Hepatocyte (in vitro differentiated cells): ENCODE results near the gene SGF29. TPM values are rescaled to one million over a fixed set of nuclear protein-coding genes. Genes with fewer than 3 reads are reported as not detected.

Experiments used
- DNase-seq: peaks from one replicate; pipeline ENCODE4 v3.0.0-alpha.2; 2016; ENCODE audit warnings: low spot score
- H2AFZ ChIP-seq: fragments of 200-600 bp; sonication (generic); 2 replicates; pipeline ENCODE4 v1.6.0; 2016; ENCODE audit warnings: antibody characterized with exemption, mild to moderate bottlenecking
- H3K27ac ChIP-seq: fragments of 200-600 bp; sonication (generic); 2 replicates; pipeline ENCODE4 v1.5.1; 2016; ENCODE audit warnings: mild to moderate bottlenecking
- H3K27me3 ChIP-seq: fragments of 200-600 bp; sonication (generic); 2 replicates; pipeline ENCODE4 v1.6.1; 2016
- H3K36me3 ChIP-seq: fragments of 200-600 bp; sonication (generic); replicated peaks from 2 replicates; pipeline ENCODE4 v1.5.1; 2016; ENCODE audit warnings: low read depth; ENCODE audit not compliant: insufficient read depth
- H3K4me1 ChIP-seq: fragments of 200-600 bp; sonication (generic); 2 replicates; pipeline ENCODE4 v1.5.1; 2016; ENCODE audit warnings: mild to moderate bottlenecking, moderate library complexity; ENCODE audit not compliant: insufficient read depth
- H3K4me2 ChIP-seq: fragments of 200-600 bp; sonication (generic); 2 replicates; pipeline ENCODE4 v1.6.0; 2016
- H3K4me3 ChIP-seq: fragments of 200-600 bp; sonication (generic); 2 replicates; pipeline ENCODE4 v1.5.1; 2016; ENCODE audit warnings: mild to moderate bottlenecking
- H3K79me2 ChIP-seq: fragments of 200-600 bp; sonication (generic); 2 replicates; pipeline ENCODE4 v1.6.0; 2017; ENCODE audit warnings: mild to moderate bottlenecking
- H3K9me2 ChIP-seq: fragments of 200-600 bp; sonication (generic); replicated peaks from 2 replicates; pipeline ENCODE4 v1.6.0; 2017; ENCODE audit warnings: mild to moderate bottlenecking; ENCODE audit not compliant: insufficient read depth
- H3K9me3 ChIP-seq: fragments of 200-600 bp; sonication (generic); 2 replicates; pipeline ENCODE4 v1.5.1; 2016; ENCODE audit warnings: low read depth, mild to moderate bottlenecking
- H4K20me1 ChIP-seq: fragments of 200-600 bp; sonication (generic); 2 replicates; pipeline ENCODE4 v1.6.0; 2016; ENCODE audit warnings: mild to moderate bottlenecking; ENCODE audit not compliant: insufficient read depth, poor library complexity, severe bottlenecking
- EZH2 ChIP-seq: fragments of 200-600 bp; sonication (generic); IDR thresholded peaks from 2 replicates; pipeline ENCODE4 v1.6.1; 2016; ENCODE audit warnings: antibody characterized with exemption, mild to moderate bottlenecking, borderline replicate concordance
- EZH2phosphoT487 ChIP-seq: fragments of 200-600 bp; sonication (generic); IDR thresholded peaks from one replicate; pipeline ENCODE4 v1.6.1; 2018; ENCODE audit warnings: antibody characterized with exemption, mild to moderate bottlenecking, low read depth, moderate library complexity; ENCODE audit not compliant: unreplicated experiment, severe bottlenecking
- WGBS: methylation state at CpG from one replicate; pipeline ENCODE4 v1.1.6; 2016; ENCODE audit warnings: low lambda C conversion rate; ENCODE audit errors: missing lambda C conversion rate; 5-methylcytosine and 5-hydroxymethylcytosine counted together
- polyA plus RNA-seq: library from polyadenylated mRNA; unstranded; fragments of >200 nt; fragmentation: Nextera tagmentation; extraction: Ambion mirVana; gene quantifications from 2 replicates; pipeline ENCODE4 v1.2.1, GENCODE V29; 2016
- total RNA-seq: library from RNA; depleted of rRNA; stranded (reverse); fragments of >200 nt; gene quantifications from 2 replicates; pipeline ENCODE4 v1.2.3, GENCODE V29; 2014
- TF ChIP-seq, protein P1 (sequence below): fragments of 200-600 bp; sonication (generic); IDR thresholded peaks from 2 replicates; pipeline ENCODE4 v1.5.1; 2016; ENCODE audit warnings: antibody characterized with exemption, mild to moderate bottlenecking; ENCODE audit not compliant: poor library complexity

Gene SGF29
- total and polyA plus RNA-seq, 2 experiments from 2014 or later: 12.7 to 14.1 TPM

GRCh38 chr16:28528463-28528867, 25.3 kb upstream of the SGF29 start:
- no peaks in the 10 kb centered on the region for H3K27me3 ChIP-seq
- H2AFZ ChIP-seq: no peak overlapping the region
- H3K4me2 ChIP-seq: no peak overlapping the region
- no peaks in the 10 kb centered on the region for H4K20me1 ChIP-seq
- 65% methylated on average over 5 of the region's 5 CpGs for WGBS
- peak overlapping the region; percentile 87 for H3K27ac ChIP-seq
- H3K79me2 ChIP-seq: no peaks in the 10 kb centered on the region
- peak; percentile 52 for DNase-seq
- peaks cover 6% of the 10 kb centered on the region for H3K4me1 ChIP-seq
- H3K9me3 ChIP-seq: no peaks in the 10 kb centered on the region
- H3K9me2 ChIP-seq: no peaks in the 10 kb centered on the region
- no peak for TF ChIP-seq EZH2
- TF ChIP-seq EZH2phosphoT487: no peak
- TF ChIP-seq, protein P1, sequence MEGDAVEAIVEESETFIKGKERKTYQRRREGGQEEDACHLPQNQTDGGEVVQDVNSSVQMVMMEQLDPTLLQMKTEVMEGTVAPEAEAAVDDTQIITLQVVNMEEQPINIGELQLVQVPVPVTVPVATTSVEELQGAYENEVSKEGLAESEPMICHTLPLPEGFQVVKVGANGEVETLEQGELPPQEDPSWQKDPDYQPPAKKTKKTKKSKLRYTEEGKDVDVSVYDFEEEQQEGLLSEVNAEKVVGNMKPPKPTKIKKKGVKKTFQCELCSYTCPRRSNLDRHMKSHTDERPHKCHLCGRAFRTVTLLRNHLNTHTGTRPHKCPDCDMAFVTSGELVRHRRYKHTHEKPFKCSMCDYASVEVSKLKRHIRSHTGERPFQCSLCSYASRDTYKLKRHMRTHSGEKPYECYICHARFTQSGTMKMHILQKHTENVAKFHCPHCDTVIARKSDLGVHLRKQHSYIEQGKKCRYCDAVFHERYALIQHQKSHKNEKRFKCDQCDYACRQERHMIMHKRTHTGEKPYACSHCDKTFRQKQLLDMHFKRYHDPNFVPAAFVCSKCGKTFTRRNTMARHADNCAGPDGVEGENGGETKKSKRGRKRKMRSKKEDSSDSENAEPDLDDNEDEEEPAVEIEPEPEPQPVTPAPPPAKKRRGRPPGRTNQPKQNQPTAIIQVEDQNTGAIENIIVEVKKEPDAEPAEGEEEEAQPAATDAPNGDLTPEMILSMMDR: no peak
- H3K36me3 ChIP-seq: no peaks in the 10 kb centered on the region
- no peak overlapping the region for H3K4me3 ChIP-seq

DNA sequence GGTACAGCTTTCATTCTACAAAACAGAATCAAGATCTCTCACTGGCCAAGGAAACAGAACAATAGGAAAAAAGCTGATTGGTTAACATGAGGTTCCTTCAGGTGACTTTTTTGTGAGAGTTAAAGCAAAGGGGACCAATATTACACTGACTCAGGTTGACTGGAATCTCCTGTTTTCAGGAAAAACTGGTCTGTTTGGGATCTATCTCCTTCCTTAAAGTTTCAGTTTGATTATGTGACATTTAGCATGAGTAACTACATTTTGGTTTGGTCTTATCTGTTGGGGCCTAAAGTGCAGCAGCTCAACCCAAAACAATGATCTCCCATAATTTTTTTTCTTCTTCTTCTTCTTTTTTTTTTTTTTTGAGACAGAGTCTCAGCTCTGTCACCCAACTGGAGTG, 24.6 kb upstream of the SGF29 start:
- DNase-seq: no peak
- H3K4me3 ChIP-seq: no peak overlapping the region
- no peaks in the 10 kb centered on the region for H3K79me2 ChIP-seq
- H3K27me3 ChIP-seq: no peaks in the 10 kb centered on the region
- peak overlapping the region; percentile 87 for H3K27ac ChIP-seq
- H3K9me3 ChIP-seq: no peaks in the 10 kb centered on the region
- peaks cover 6% of the 10 kb centered on the region for H3K4me1 ChIP-seq
- no peaks in the 10 kb centered on the region for H3K9me2 ChIP-seq
- no peak overlapping the region for H3K4me2 ChIP-seq
- no peaks in the 10 kb centered on the region for H3K36me3 ChIP-seq
- no peak overlapping the region for H2AFZ ChIP-seq
- no peaks in the 10 kb centered on the region for H4K20me1 ChIP-seq
- TF ChIP-seq EZH2phosphoT487 (no peak), EZH2 (no peak)
- TF ChIP-seq, protein P1: no peak

- no peak overlapping the region for H3K4me3 ChIP-seq
- H3K27ac ChIP-seq: peak overlapping the region; percentile 51
- no peak for TF ChIP-seq EZH2phosphoT487
- TF ChIP-seq EZH2: no peak
- TF ChIP-seq, protein P1: no peak
- no peaks in the 10 kb centered on the region for H3K4me1 ChIP-seq
- 69% methylated on average over 9 of the region's 9 CpGs for WGBS
- H3K36me3 ChIP-seq: no peaks in the 10 kb centered on the region
- H3K9me3 ChIP-seq: no peaks in the 10 kb centered on the region
- H3K27me3 ChIP-seq: no peaks in the 10 kb centered on the region
- no peak overlapping the region for H2AFZ ChIP-seq
- no peak overlapping the region for H3K4me2 ChIP-seq
- DNase-seq: peak; percentile 62
- no peaks in the 10 kb centered on the region for H4K20me1 ChIP-seq
- no peaks in the 10 kb centered on the region for H3K9me2 ChIP-seq
- H3K79me2 ChIP-seq: no peaks in the 10 kb centered on the region
These were observed 21.7 kb upstream of the SGF29 start for GRCh38 chr16:28531777-28532744.
